ENCODE measurements around the gene CEP112.

DNA sequence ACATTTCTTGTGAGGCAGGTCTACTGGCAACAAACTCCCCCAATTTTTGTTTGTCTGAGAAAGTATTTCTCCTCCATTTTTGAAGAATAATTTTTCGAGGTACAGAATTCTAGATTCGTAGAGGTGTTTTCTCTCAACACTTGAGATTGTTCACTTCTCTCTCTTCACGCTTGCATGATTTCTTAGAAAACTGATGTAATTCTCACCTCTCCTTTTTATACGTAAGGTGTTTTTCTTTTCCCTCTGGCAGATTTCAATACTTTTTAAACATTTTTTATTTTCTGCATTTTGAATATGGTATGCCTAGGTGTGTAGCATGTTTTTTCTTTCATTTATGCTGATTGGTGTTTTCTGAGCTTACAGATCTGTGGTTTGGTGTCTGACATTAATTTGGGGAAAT lies 429.0 kb downstream of the CEP112 start:
- TF ChIP-seq ZNF24 (IDR thresholded peaks at IDR 0.05) (no peak), NFYC (CRISPR knock-in tag; IDR thresholded peaks at IDR 0.05) (no peak), GABPB1 (CRISPR knock-in tag; IDR thresholded peaks at IDR 0.05) (no peak), ATF7 (IDR thresholded peaks at IDR 0.05) (no peak), ATF7 (CRISPR knock-in tag; IDR thresholded peaks at IDR 0.05) (no peak), SAFB2 (CRISPR knock-in tag; IDR thresholded peaks at IDR 0.05; ENCODE audit: borderline replicate concordance, low read depth) (no peak), EZH2 (conservative IDR thresholded peaks at IDR 0.05; ENCODE audit: low read depth, low read length) (no peak)
- TF ChIP-seq, protein P1, sequence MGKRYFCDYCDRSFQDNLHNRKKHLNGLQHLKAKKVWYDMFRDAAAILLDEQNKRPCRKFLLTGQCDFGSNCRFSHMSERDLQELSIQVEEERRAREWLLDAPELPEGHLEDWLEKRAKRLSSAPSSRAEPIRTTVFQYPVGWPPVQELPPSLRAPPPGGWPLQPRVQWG (CRISPR knock-in tag; IDR thresholded peaks at IDR 0.05; ENCODE audit: borderline replicate concordance, low read depth), result no peak
- TF ChIP-seq, protein P2, sequence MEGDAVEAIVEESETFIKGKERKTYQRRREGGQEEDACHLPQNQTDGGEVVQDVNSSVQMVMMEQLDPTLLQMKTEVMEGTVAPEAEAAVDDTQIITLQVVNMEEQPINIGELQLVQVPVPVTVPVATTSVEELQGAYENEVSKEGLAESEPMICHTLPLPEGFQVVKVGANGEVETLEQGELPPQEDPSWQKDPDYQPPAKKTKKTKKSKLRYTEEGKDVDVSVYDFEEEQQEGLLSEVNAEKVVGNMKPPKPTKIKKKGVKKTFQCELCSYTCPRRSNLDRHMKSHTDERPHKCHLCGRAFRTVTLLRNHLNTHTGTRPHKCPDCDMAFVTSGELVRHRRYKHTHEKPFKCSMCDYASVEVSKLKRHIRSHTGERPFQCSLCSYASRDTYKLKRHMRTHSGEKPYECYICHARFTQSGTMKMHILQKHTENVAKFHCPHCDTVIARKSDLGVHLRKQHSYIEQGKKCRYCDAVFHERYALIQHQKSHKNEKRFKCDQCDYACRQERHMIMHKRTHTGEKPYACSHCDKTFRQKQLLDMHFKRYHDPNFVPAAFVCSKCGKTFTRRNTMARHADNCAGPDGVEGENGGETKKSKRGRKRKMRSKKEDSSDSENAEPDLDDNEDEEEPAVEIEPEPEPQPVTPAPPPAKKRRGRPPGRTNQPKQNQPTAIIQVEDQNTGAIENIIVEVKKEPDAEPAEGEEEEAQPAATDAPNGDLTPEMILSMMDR (CRISPR knock-in tag; IDR thresholded peaks at IDR 0.05), result no peak

All from HepG2 (cell line).